Hematopoietic multipotent progenitor cell treated with erythropoietin and hydrocortisone succinate and interleukin-3 and kit ligand, for 15 days (in vitro differentiated cells): ENCODE data around the gene TSBP1.
"Not testable (repeated sequence)": the region's sequence is repeated elsewhere in the genome, so short reads cannot be mapped to it uniquely, and the experiment has no call there.

Experiments used
- DNase-seq: peaks from one replicate; pipeline ENCODE4 v3.0.0-alpha.2; 2015; ENCODE audit warnings: low spot score

Gene TSBP1

GRCh38 chr6:32288426-32288825, 83.3 kb downstream of the TSBP1 start:
- DNase-seq: peak; percentile 22

DNA sequence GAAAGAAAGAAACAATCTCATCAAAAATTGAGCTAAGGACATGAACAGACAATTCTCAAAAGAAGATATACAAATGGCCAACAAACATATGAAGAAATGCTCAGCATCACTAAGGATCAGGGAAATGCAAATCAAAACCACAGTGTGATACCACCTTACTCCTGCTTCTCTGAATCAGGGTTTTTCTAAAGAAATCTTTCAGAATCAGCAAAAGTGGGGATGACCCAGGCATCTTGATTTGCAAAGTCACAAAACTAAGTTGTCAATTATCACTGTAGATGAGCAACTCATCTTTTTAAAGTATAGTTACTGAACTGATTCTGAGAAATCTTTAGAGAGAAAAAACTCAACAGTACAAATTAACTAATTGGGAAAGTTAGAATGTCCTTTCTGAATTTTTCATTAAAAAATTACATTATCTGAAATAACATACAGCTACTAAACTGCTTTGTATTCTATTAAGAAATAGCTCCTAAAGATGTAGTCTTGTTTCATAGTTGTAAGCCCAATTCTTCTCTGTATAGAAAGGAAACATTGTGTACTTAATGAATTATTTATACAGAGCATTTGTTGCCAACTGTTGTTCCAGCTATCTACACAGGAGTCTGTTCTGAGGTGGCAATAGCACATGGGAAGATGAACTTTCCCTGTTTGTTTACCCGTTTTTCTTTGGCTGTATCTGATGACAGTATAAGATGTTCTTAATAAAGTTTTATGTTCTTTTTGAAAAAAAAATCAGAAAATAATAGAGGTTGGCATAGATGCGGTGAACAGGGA, 97.7 kb downstream of the TSBP1 start:
- not testable (repeated sequence) for DNase-seq

DNA sequence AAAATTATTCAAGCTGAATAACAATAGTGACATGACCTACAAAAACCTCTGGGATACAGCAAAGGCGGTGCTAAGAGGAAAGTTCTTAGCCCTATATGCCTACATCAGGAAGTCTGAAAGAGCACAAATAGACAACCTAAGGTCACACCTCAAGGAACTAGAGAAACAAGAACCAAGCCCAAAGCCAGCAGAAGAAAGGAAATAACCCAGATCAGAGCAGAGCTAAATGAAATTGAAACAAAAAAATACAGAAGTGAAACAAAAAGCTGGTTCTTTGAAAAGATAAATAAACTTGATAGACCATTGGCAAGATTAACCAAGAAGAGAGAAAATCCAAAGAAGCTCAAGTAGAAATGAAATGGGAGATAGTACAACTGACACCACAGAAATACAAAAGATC, 100.3 kb downstream of the TSBP1 start:
- no peak for DNase-seq

DNA sequence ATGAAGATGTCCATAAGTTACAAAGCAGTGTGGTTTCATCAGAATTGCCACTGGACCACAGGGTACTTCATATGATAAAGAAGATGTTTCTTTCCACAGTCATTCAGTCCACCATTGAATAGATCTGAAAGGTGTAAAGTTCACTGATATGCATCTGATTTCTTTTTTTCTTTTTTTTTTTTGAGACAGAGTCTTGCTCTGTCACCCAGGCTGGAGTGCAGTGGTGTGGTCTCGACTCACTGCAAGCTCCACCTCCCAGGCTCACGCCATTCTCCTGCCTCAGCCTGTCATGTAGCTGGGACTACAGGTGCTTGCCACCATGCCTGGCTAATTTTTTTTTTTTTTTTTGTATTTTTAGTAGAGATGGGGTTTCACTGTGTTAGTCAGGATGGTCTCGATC, 103.2 kb downstream of the TSBP1 start:
- DNase-seq: not testable (repeated sequence)

GRCh38 chr6:32267035-32267434, 104.7 kb downstream of the TSBP1 start:
- DNase-seq: no peak

DNA sequence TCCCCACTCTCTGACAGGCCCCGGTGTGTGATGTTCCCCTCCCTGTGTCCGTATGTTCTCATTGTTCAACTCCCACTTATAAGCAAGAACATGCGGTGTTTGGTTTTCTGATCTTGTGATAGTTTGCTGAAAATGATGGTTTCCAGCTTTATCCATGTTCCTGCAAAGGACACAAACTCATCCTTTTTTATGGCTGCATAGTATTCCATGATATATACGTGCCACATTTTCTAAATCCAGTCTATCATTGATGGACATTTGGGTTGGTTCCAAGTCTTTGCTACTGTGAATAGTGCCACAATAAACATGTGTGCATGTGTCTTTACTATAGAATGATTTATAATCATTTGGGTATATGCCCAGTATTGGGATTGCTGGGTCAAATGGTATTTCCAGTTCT, 114.4 kb downstream of the TSBP1 start:
- DNase-seq: not testable (repeated sequence)

GRCh38 chr6:32255199-32256153, 116.2 kb downstream of the TSBP1 start:
- DNase-seq: peak; percentile 19

DNA sequence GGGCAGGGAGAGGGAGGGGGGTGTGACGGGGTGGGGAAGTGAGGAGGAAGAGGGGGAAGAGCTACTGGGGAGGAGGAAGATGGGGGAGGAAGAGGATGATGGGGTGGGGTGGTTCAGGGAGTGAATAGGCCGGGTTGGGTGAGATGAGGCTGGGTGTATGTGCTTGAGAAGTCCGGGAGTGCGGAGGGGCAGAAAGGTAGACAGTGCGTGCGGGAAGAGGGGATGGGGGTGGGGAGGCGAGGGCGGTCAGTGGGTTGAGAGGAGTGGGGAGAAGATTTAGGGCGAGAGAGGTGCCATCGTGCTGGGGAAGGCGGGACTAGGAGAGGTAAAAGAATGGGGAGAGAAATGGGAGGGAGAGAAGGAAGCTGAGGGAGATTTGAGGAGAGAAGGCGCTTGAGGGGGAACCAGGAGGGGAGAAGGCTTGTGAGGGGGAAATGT, 116.9 kb downstream of the TSBP1 start:
- no peak for DNase-seq

GRCh38 chr6:32252331-32253009, 119.2 kb downstream of the TSBP1 start:
- DNase-seq: no peak

- no peak for DNase-seq
Observed at GRCh38 chr6:32249262-32249661, 122.4 kb downstream of the TSBP1 start.

DNA sequence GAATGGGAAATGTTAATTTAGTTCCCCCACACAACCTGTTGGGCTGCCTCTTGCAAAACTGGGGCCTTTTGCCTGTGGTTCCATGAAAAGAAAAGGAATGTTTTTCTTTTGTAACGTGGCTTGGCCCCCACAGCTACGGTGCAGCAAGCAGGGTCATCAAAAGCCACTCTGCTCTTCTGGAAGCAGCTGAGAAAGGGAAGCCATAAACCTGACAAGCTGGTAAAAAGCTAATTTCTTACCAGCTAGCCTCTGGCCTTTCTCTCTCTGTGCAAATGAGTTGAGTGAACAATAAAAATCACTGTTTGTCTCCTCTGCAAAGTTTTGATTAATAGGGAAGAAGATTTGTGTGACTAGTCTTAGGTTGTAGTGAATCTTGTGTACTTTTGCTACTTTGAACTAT, 124.3 kb downstream of the TSBP1 start:
- DNase-seq: no peak

DNA sequence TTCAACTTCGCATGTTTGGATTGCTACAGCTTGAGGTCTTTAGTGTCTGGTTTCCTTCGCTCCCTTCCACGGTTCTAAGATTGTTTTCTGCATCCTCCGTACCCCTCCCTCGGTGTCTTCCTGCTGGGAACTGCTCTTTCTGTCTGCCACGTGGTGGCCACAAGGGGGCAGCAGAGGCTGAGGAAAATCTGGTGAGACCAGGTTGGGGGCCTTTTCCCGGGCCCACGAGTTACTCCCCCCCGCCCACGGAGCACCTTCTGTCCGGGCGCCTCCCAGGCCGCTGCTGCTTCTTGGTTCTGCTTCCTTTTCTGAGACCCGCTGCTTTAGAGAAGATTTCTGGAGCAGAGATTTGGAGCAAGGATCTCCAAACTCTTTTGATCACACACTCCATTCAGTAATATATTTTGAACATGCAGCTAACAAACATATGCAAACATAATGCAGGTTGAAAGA, 126.7 kb downstream of the TSBP1 start:
- peak; percentile 65 for DNase-seq

DNA sequence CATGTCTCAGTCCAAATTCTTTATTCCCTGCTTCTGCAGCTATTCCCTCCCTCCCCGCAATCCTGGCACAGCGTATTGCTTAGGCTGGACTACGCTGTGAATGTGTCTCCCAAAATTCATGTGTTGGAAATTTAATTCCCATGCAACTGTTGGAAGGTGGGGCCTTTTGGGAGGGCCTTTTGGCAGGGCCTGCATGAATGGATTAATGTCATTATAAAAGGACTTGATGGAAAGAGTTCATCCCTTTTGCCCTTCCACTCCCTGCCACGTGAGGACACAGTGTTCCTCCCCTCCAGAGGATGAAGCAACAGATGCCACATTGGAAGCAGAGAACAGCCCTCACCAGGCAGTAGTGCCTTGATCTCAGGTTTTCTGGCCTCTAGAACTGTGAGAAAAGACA, 127.4 kb downstream of the TSBP1 start:
- no peak for DNase-seq
